Effector memory CD4-positive, alpha-beta T cell (primary cell): ENCODE measurements around the gene KRT2.

Experiments used
- DNase-seq, 3 donors: peaks; one replicate each; pipeline ENCODE4 v3.0.0-alpha.2; 2020
- H3K27ac ChIP-seq: 2 replicates; pipeline ENCODE4 v1.7.0; 2013; ENCODE audit warnings: mild to moderate bottlenecking, low read length, moderate library complexity; ENCODE audit not compliant: insufficient read depth, poor library complexity, severe bottlenecking
- H3K27me3 ChIP-seq: replicated peaks from 2 replicates; pipeline ENCODE4 v1.7.0; 2013; ENCODE audit warnings: mild to moderate bottlenecking, low read length; ENCODE audit not compliant: insufficient read depth, control insufficient read depth, poor library complexity, severe bottlenecking
- H3K36me3 ChIP-seq: 2 replicates; pipeline ENCODE4 v1.7.0; 2013; ENCODE audit warnings: mild to moderate bottlenecking, low read length, moderate library complexity; ENCODE audit not compliant: control insufficient read depth, insufficient read depth
- H3K4me1 ChIP-seq: 2 replicates; pipeline ENCODE4 v1.7.0; 2013; ENCODE audit warnings: low read length, mild to moderate bottlenecking; ENCODE audit not compliant: control insufficient read depth, insufficient read depth, poor library complexity, severe bottlenecking
- H3K4me3 ChIP-seq: 2 replicates; pipeline ENCODE4 v1.7.0; 2013; ENCODE audit warnings: low read length, low read depth, mild to moderate bottlenecking; ENCODE audit not compliant: insufficient read depth, poor library complexity, severe bottlenecking
- H3K9me3 ChIP-seq: 2 replicates; pipeline ENCODE4 v1.7.0; 2013; ENCODE audit warnings: mild to moderate bottlenecking, low read length, moderate library complexity; ENCODE audit not compliant: control insufficient read depth

Gene KRT2

DNA sequence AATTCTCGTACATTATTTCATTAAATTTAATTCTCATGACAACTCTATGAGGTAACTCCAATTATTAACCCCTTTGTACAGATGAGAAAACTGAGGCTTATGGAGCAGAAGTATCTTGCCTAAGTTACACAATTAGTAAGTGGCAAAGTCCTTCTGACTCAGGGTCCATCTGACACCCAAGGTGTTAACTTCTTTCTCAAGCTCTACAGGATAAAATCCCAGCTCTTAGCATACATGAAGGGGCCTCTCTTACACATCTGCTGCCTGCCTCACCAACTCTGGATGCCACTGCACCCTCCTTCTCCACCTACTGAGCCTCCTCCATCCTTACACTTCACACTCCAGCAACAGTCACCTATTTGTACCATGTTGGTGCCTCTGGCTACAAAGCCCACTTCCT lies 46.5 kb downstream of the KRT2 start:
- Histone ChIP-seq H3K4me1 (peaks cover 11% of the 10 kb centered on the region), H3K27me3 (no peaks in the 10 kb centered on the region), H3K27ac (no peak overlapping the region), H3K36me3 (no peaks in the 10 kb centered on the region), H3K4me3 (no peak overlapping the region), H3K9me3 (no peaks in the 10 kb centered on the region)
- no peak for DNase-seq

DNA sequence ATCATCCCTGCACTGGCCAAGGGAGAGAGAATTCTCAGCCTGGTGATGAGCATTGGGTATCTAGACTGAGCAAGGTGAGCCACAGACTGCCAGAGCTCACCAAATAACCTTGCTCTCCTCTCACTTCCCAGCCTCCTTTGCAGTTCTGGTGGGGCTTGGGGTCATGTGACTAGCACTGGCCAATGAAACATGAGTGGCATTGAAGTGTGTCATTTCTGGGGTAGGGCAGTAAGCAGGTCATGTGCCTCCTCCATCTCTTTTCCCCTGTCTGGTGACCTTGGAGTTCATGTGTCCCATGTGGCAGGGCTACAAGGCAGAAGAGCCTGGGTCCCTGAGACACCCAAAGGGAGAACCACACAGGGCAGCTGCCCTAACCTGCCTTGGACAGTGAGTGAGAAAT lies 47.2 kb downstream of the KRT2 start:
- no peaks in the 10 kb centered on the region for H3K27me3 ChIP-seq
- H3K27ac ChIP-seq, result no peak overlapping the region
- no peaks in the 10 kb centered on the region for H3K9me3 ChIP-seq
- H3K36me3 ChIP-seq, result no peaks in the 10 kb centered on the region
- no peak for DNase-seq
- no peak overlapping the region for H3K4me3 ChIP-seq
- peaks cover 11% of the 10 kb centered on the region for H3K4me1 ChIP-seq

- no peaks in the 10 kb centered on the region for H3K27me3 ChIP-seq
- DNase-seq, result no peak
- H3K4me1 ChIP-seq, result peaks cover under 1% of the 10 kb centered on the region
These were observed 48.7 kb downstream of the KRT2 start for GRCh38 chr12:52603314-52603713.

DNA sequence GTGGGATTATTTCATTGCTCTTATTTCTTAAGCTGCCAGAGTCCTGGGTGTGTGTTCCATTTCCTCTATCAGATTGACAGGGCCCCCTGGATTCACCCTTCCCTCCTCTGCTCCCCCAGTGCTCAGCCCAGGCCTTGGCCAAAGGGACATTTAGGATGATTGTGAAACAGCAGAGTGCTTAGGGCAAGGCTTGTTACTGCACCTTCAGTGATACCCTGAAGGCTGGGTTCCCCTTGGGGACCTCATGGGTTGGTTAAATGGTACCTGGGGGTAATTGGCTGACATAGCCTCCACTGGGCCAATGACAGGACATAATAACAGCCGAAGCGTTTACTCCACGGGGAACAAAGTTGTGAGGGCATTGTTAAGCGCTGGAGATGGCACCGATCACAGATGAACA lies 49.5 kb downstream of the KRT2 start:
- H3K4me1 ChIP-seq, result no peaks in the 10 kb centered on the region

More at GRCh38 chr12:52603314-52603713, 48.7 kb downstream of the KRT2 start:
- Histone ChIP-seq H3K36me3 (no peaks in the 10 kb centered on the region), H3K27ac (no peak overlapping the region), H3K9me3 (no peaks in the 10 kb centered on the region), H3K4me3 (no peak overlapping the region)

GRCh38 chr12:52601671-52602070 lies 50.3 kb downstream of the KRT2 start:
- Histone ChIP-seq H3K27ac (no peak overlapping the region), H3K36me3 (no peaks in the 10 kb centered on the region), H3K9me3 (no peaks in the 10 kb centered on the region), H3K27me3 (no peaks in the 10 kb centered on the region), H3K4me1 (no peaks in the 10 kb centered on the region), H3K4me3 (no peak overlapping the region)
- DNase-seq, result no peak

More for the DNA sequence above, 49.5 kb downstream of the KRT2 start:
- H3K36me3 ChIP-seq, result no peaks in the 10 kb centered on the region
- no peaks in the 10 kb centered on the region for H3K27me3 ChIP-seq
- H3K27ac ChIP-seq, result no peak overlapping the region
- H3K9me3 ChIP-seq, result no peaks in the 10 kb centered on the region
- DNase-seq, result no peak
- no peak overlapping the region for H3K4me3 ChIP-seq

- Histone ChIP-seq H3K36me3 (no peaks in the 10 kb centered on the region), H3K4me3 (no peak within 1 kb of the TSS), H3K9me3 (no peaks in the 10 kb centered on the region), H3K4me1 (no peaks in the 10 kb centered on the region), H3K27me3 (no peaks in the 10 kb centered on the region), H3K27ac (no peak within 1 kb of the TSS)
- no peak for DNase-seq
These were observed 51.0 kb downstream of the KRT2 start, which contains the start of gene KRT72 for GRCh38 chr12:52600941-52601481. Gene KRT72 (minus strand): TSS chr12:52601463. CDS start chr12:52601452, 11 bp downstream.

DNA sequence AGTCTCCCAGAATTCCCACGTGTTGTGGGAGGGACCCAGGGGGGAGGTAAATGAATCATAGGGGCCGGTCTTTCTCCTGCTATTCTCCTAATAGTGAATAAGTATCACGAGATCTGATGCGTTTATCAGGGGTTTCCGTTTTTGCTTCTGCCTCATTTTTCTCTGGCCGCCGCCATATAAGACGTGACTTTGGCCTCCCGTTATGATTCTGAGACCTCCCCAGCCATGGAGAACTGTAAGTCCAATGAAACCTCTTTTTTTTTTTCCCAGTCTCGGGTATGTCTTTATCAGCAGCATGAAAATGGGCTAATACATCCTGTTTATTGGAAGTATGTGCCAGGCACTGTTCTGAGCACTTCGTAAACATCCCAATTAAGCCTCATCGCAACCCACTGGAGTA lies 51.5 kb downstream of the KRT2 start:
- no peak for DNase-seq
- Histone ChIP-seq H3K27me3 (no peaks in the 10 kb centered on the region), H3K4me3 (no peak overlapping the region), H3K4me1 (no peaks in the 10 kb centered on the region), H3K9me3 (no peaks in the 10 kb centered on the region), H3K36me3 (no peaks in the 10 kb centered on the region), H3K27ac (no peak overlapping the region)

- no peaks in the 10 kb centered on the region for H3K27me3 ChIP-seq
These were observed 51.9 kb downstream of the KRT2 start for GRCh38 chr12:52600071-52600470.

DNA sequence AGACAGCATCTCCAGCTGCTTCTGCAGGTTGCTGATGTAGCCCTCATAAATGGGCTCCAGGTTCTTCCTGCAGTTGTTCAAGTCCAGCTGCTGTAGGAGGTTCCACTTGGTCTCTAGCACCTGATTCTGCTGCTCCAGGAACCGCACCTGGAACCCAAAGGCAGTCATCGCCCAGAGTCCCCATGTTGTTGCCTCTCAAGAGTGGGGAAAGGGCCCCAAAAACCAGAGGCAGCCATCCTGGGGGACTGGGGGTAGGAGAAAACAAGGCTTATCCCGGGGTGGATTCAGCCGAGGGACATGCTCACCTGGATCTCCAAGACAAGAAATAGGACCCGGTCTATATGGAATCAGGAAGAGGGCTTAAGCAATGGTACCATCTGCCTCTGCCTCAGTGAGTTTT lies 53.0 kb downstream of the KRT2 start:
- H3K27me3 ChIP-seq, result no peaks in the 10 kb centered on the region
- no peaks in the 10 kb centered on the region for H3K4me1 ChIP-seq
- no peaks in the 10 kb centered on the region for H3K36me3 ChIP-seq
- no peak overlapping the region for H3K4me3 ChIP-seq
- no peak for DNase-seq
- H3K27ac ChIP-seq, result no peak overlapping the region
- H3K9me3 ChIP-seq, result no peaks in the 10 kb centered on the region

More at GRCh38 chr12:52600071-52600470, 51.9 kb downstream of the KRT2 start:
- H3K4me1 ChIP-seq, result no peaks in the 10 kb centered on the region
- H3K36me3 ChIP-seq, result no peaks in the 10 kb centered on the region
- H3K9me3 ChIP-seq, result no peaks in the 10 kb centered on the region
- no peak overlapping the region for H3K27ac ChIP-seq
- no peak overlapping the region for H3K4me3 ChIP-seq
- DNase-seq, result no peak
